HepG2 (cell line): ENCODE measurements around the gene FAM50A. TPM values are rescaled to one million over a fixed set of nuclear protein-coding genes. Genes with fewer than 3 reads are reported as not detected.

Source experiments
- AGO2 ChIP-seq: fragments of 200-400 bp; formaldehyde crosslinking; optimal IDR thresholded peaks from 2 replicates; pipeline ENCODE3; 2017; ENCODE audit warnings: mild to moderate bottlenecking, low read depth, low read length, moderate library complexity
- ARID5B ChIP-seq: IDR thresholded peaks from 2 replicates; pipeline ENCODE4 v1.4.0; 2020; ENCODE audit warnings: mild to moderate bottlenecking, missing genetic modification reagents
- CEBPZ ChIP-seq: IDR thresholded peaks from 2 replicates; pipeline ENCODE4 v1.6.1; 2012; ENCODE audit warnings: low read length, improper control_type of control experiment
- DNMT1 ChIP-seq: sonication (generic); formaldehyde crosslinking; IDR thresholded peaks from 2 replicates; pipeline ENCODE4 v1.5.1; 2020; ENCODE audit warnings: mild to moderate bottlenecking, missing genetic modification reagents
- GZF1 ChIP-seq: sonication (generic); formaldehyde crosslinking; IDR thresholded peaks from 2 replicates; pipeline ENCODE4 v1.5.1; 2020; ENCODE audit warnings: mild to moderate bottlenecking, missing genetic modification reagents
- HDAC1 ChIP-seq: sonication (generic); formaldehyde crosslinking; IDR thresholded peaks from 2 replicates; pipeline ENCODE4 v1.5.1; 2020; ENCODE audit warnings: mild to moderate bottlenecking, missing genetic modification reagents
- KDM6A ChIP-seq: IDR thresholded peaks from 2 replicates; pipeline ENCODE4 v1.6.1; 2016; ENCODE audit warnings: low read depth
- MBD4 ChIP-seq: IDR thresholded peaks from 2 replicates; pipeline ENCODE4 v1.6.1; 2012; ENCODE audit warnings: low read length, inconsistent platforms, borderline replicate concordance
- SMARCE1 ChIP-seq: fragments of 450-650 bp; IDR thresholded peaks from 2 replicates; pipeline ENCODE4 v1.6.1; 2017; ENCODE audit warnings: borderline replicate concordance
- SRY ChIP-seq: sonication (generic); formaldehyde crosslinking; IDR thresholded peaks from 2 replicates; pipeline ENCODE4 v1.8.0; 2022; ENCODE audit warnings: mild to moderate bottlenecking, missing genetic modification reagents
- TBX3 ChIP-seq: fragments of 450-650 bp; IDR thresholded peaks from 2 replicates; pipeline ENCODE4 v1.6.1; 2017; ENCODE audit warnings: antibody characterized with exemption, mild to moderate bottlenecking, inconsistent platforms, borderline replicate concordance
- TERF1 ChIP-seq: sonication (generic); formaldehyde crosslinking; IDR thresholded peaks from 2 replicates; pipeline ENCODE4 v1.8.0; 2022; ENCODE audit warnings: mild to moderate bottlenecking, missing genetic modification reagents, moderate library complexity
- ZBTB7B ChIP-seq: sonication (generic); formaldehyde crosslinking; IDR thresholded peaks from 2 replicates; pipeline ENCODE4 v1.4.0; 2020; ENCODE audit warnings: missing genetic modification reagents
- ZMAT3 ChIP-seq: sonication (generic); formaldehyde crosslinking; conservative IDR thresholded peaks from 2 replicates; pipeline ENCODE4 v1.7.0; 2021; ENCODE audit warnings: missing genetic modification reagents
- ZNF576 ChIP-seq: sonication (generic); formaldehyde crosslinking; IDR thresholded peaks from 2 replicates; pipeline ENCODE4 v1.4.0; 2020; ENCODE audit warnings: mild to moderate bottlenecking, missing genetic modification reagents
- ZNF710 ChIP-seq: sonication (generic); formaldehyde crosslinking; IDR thresholded peaks from 2 replicates; pipeline ENCODE4 v1.5.0; 2020; ENCODE audit warnings: mild to moderate bottlenecking, missing genetic modification reagents, borderline replicate concordance
- polyA plus RNA-seq, 8 experiments: library from polyadenylated mRNA; depleted of rRNA in 3 of 8; stranded (reverse) in 7 of 8; unstranded in 1 of 8; fragments of >200 nt; fragmentation: Illumina TruSeq in 4 of 8; extraction: Trizol in 4 of 8; gene quantifications; 2 replicates each; pipeline versions ENCODE4 v1.2.1 to v1.2.3, GENCODE V29; 2011 to 2016; ENCODE audit warnings: low read depth in 4 of 8, missing spikeins in 1 of 8, mixed read lengths in 1 of 8; ENCODE audit not compliant: insufficient read depth in 1 of 8
- total RNA-seq, 5 experiments: library from RNA; depleted of rRNA; stranded (reverse); fragments of >200 nt; fragmentation: Illumina TruSeq; extraction: Trizol; gene quantifications; 2 replicates each; pipeline ENCODE4 v1.2.3, GENCODE V29; 2016; ENCODE audit warnings: low read depth in 1 of 5

FAM50A gene
- total and polyA plus RNA-seq, 2 of the 13 experiments (the other 11 are each of a cell fraction or from before 2014, with no cell fraction given): 30.7 to 40.7 TPM

- TF ChIP-seq KDM6A (no peak), AGO2 (peak; percentile 91), ZNF576 (CRISPR knock-in tag) (no peak), ZBTB7B (CRISPR knock-in tag) (no peak), TERF1 (CRISPR knock-in tag) (no peak), HDAC1 (CRISPR knock-in tag) (no peak; the same call in 1 of the 2 replicates), TBX3 (no peak), ZMAT3 (CRISPR knock-in tag) (no peak; the same call in 1 of the 2 replicates), MBD4 (no peak), SMARCE1 (no peak), ARID5B (CRISPR knock-in tag) (no peak), GZF1 (no peak), DNMT1 (no peak), SRY (CRISPR knock-in tag) (no peak), ZNF710 (CRISPR knock-in tag) (no peak), CEBPZ (no peak)
Observed at GRCh38 chrX:154398668-154399526, 45.0 kb upstream of the FAM50A start (continued).
